Stimulated activated CD8-positive, alpha-beta memory T cell treated with anti-CD3 and anti-CD28 coated beads, Interleukin-7, amount 100 ng/mL, for 4 hours (primary cell): Measurements from ENCODE around the gene SAMD4A.
A peak's percentile ranks its signal among the peaks of the same experiment; 100 is the strongest.

Experiments used
- DNase-seq, 2 donors: peaks; one replicate each; pipeline ENCODE4 v3.0.0-alpha.2; 2020; ENCODE audit warnings: low read depth in 2 of 2

The SAMD4A gene

DNA sequence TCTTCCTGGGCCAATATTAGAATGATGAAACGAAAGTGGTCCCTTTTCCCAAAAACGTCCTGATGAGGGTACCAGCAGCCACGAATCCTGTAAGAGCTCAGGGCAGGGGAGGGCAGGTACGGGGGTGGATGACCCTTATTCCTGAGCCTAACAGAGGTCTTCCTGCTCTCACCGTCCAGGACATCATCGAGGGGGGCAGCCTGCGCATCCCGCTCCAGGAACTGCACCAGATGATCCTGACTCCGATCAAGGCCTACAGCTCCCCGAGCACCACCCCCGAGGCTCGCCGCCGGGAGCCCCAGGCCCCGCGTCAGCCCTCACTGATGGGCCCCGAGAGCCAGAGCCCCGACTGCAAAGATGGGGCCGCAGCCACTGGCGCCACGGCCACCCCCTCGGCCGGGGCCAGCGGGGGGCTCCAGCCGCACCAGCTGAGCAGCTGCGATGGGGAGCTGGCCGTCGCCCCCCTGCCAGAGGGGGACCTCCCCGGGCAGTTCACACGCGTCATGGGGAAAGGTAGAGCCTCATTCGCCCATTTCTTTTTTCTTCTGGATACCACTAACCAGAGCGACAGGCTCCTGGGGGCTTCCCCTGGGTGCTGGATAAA lies 193.2 kb downstream of the SAMD4A start:
- no peak for DNase-seq

DNA sequence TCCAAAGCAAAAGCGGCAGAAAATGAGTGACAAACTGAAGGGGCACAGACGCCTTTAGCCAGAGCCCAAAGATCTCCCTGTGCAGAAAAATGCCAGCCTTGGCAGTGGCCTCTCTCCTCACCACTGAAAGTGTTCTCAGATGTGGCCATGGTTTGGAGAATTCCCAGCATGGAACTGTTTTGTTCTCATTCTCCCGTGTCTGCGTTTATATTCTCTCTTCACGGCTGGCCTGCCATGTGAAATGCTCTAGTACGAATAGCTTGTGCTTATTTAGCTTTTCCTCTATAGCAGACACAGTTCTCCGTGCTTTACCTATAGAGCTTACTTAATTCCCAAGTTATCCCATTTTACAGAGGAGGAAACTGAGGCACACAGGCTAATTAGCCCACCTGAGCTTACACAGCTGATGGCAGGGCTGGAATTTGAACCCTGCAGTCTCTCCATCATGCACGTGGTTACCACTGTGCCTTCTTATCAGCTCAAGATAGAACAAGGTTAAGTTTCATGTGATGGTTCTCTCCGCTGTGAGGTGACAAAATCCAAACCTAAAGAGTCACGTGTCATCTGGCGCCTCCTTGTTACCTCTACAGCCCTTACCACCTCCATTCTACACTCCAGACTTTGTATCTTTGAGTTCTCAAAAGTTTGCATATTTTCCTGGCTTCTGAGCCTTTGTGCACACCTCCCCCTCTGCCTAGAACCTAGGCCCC lies 194.1 kb downstream of the SAMD4A start:
- no peak for DNase-seq

DNA sequence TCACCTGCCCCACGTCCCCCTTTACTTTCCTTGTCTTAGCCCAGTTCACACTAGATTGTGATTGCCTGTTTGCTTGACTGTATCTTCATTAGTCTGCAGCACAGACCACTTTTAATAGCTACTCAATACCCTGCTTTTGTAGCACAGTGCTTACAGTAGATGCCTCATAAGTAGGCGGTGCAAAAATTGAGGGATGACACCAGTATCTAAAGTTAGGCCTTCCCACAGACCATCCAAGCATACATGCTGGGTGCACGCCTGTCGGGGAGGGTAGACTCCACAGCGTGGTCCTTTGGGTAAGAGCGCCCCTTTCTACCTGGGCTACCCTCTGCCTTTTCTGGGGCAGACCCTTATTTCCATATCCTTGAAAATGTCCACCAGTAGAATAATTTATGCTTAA lies 194.9 kb downstream of the SAMD4A start:
- no peak for DNase-seq

GRCh38 chr14:54762296-54762695 lies 195.4 kb downstream of the SAMD4A start:
- no peak for DNase-seq

DNA sequence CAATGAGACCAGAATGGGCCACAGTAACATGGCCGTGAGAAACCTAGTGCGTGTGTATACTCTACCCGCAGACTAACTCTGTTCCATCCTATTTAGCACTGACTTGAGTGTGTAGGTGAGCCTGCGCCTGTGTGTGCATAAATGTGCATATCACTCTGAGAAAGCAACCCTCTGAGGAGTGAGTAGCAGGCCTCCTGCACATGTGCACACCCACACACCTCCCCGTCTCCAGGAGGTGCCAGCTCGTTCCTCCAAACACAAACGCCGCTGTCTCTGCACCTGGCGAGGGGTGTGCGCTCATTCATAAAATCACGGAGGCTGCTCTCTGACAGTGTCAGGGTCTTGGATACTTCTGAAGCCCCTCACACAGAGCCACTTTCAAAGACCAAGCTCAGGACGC lies 196.8 kb downstream of the SAMD4A start:
- DNase-seq: no peak

GRCh38 chr14:54766276-54767138 lies 199.6 kb downstream of the SAMD4A start:
- DNase-seq: no peak

- no peak for DNase-seq
Observed at GRCh38 chr14:54767139-54767431, 200.2 kb downstream of the SAMD4A start.

DNA sequence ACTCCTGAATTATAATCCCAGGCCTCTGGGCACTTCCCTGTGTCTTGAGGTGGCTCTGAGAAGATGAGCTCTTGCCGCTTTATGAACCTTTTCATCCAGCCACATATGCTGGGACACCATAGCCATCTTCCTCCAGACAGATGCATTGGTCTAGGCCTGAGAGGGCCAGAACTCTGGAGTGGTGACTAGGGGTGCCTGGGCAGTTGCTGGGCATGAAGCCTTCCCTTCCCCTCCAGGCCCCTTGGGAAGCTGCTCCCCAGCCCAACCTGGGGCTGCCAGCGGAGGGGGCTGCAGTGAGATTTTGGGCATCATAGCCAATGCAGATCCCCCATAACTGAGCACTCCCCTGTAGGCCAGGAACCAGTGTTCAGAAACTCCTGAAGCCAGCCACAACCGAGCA lies 200.5 kb downstream of the SAMD4A start:
- DNase-seq: no peak

DNA sequence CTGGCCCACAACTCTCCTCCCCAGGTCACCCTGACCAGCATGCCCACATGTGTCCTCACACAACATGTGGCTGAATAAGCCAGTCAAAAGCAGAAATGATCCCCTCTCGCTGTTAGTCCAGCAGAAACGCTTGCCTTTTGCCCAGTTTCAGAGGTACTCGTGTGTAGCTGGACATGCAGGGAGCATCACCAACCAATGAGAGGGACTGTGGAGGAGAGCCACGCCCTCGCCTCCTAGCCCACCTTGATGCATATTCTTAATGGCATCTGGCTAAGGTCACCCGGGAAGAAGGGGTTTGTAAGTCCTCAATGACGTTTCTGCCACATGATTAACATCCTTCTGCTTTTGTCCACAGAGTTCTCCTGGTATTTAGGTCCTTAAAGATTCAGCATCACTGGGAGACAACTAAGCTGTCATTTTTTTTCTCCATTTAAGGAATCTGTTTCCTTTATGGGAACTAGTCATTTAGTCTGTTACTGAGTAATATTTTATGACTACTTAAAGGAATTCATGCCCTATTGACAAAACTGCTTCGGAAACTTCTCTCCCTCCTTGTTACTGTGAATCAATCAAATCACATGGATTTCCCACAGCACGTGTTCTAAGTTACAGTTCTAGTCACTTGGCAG lies 201.7 kb downstream of the SAMD4A start:
- DNase-seq: no peak

DNA sequence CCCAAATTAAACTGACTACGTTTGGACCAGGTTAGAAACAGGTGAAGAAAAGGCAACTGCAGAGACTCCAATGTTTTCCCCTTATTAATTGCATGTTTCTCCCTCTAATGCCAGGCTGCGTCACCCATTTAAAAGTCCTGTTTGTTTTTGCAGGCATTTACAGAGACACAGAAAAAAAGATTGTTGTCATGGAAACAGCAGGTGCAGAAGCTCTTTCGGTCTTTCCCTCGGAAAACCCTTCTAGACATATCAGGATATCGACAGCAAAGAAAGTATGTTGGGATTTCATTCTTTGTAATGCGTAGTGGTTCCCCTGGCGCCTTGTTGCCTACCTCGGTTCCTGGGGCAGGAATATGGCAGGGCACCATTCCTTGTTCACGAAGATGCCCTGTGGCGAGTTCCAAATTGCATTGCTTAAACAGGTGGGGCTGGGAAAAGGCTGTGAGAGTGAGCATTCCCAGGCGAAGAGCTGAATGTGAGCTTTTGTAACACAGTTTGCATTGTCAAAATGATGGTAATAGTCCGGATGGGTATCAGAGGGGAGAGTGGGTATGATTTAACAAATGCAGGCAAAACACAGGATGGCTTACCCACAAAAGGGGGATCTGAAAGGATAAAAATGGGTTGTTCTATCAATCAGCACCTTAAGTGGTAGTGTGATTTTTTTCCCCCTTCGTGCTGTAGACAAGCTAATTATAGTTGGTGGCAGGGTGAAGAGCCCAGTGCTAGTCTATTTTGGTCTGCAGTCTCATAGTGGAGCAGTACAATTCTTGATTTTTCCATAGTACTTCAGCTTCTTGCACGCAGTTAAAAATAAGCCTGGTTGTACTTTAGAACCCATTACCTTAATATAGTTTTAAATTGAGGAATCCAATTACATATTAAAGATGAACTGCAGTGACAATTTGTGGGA lies 203.3 kb downstream of the SAMD4A start:
- no peak for DNase-seq

DNA sequence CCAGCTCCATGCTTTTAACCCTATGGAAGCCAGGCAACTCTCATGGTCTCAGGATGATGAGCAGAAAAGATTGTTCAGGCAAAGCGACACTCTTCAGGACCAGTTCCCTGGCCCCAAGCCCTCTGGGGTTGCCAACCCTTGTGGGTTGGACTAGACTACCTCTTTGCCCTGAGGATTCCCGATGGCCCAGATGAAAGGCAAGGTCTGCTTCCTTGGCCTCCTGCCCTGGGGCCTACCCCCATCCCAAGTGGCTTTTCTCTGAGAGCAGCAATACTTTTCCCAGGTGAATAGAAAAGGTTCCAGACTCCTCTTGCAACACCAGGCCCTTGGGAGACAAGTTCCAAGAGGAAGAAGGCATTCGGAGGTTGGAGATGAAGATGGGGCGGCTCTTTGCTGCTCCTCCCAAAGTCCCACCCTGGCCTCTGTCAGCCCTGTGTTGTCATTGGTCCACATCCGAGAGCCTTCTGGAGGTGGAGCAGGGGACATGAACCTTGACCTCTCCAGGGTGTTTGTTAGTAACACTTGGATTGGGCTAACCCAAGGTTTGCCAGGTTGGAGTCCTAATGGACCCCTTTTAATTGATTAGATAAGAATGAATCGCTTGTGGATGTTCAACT lies 204.6 kb downstream of the SAMD4A start:
- DNase-seq: no peak

GRCh38 chr14:54772451-54772881 lies 205.5 kb downstream of the SAMD4A start:
- no peak for DNase-seq

DNA sequence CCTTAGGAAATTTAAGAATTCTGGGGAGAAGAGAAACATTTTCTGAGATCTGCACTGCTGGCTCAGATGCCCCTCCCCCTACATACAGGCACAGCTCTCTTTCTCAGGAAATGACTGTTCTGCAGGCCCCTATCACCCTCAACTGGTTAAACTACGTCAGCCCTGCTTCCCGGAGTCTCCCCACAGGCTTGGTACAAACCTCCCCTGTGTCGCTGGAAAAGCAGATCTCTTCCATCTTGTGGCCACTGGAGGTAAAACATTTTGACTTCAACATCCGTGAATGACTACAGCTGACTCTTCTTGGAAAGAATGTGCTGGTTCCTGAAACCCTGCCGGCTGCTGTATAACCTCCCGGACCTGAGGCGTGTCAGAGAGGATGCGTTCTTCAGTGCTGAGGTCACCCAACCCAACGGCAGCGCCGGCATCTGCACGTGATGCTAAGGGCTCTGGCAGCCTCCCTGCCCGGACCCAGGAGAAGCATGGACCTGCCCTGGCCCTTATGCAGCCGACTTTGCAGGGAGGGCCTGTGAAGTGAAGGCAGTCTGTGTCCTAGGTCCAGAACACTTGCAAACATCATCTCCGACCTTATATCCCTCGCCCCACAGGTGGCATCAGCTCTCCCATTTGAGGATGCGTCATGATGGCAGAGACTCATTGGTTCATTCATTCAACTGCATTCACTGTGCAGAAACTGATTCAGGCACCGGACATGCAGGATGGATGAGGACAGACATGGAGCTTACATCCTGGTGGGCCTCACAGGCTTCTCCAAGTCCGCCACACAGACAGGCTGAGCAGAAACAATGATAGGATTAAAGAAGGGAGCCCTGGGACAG lies 206.5 kb downstream of the SAMD4A start:
- DNase-seq: peak; percentile 56 to 70

DNA sequence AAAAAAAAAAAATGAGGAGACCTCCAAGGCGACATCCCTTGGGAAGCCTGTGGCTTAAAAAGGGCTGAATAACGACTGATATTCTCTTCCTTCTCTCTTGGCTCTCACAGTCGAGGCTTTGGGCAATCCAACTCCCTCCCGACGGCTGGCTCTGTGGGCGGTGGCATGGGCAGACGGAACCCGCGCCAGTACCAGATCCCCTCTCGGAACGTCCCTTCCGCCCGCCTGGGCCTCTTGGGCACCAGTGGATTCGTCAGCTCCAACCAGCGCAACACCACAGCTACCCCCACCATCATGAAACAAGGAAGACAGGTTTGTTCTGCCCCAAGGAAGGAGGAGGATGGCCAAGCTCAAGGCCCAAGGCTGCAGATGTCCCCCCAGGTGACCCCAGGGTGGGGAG lies 207.9 kb downstream of the SAMD4A start:
- DNase-seq: no peak

- no peak for DNase-seq
Observed at GRCh38 chr14:54775486-54776140, 208.7 kb downstream of the SAMD4A start.

DNA sequence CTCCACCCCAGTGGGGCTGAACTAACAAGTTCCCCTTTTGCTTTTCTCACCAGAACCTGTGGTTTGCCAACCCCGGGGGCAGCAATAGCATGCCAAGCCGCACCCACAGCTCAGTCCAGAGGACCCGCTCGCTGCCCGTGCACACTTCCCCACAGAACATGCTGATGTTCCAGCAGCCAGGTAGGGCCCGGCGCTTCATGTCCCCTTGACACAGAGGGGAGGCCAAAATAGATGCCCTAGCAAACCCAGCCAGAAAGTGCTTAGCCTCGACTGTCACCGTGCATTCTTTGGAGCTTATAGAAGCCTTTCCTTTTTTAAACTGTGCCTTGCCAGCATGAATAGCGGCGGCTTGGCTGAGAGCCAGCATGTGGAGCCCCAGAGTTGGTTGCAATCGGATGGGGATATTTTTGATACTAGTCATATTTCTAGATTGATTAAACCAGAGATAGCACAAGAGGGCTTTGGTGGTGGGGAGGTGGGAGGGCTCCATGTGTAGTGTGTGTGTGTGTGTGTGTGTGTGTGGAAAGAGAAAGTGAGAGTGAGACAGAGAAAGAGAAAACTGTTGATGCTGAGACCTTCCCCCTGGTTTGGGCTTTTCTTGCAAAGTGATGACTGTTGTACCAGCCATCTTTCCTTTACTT lies 209.6 kb downstream of the SAMD4A start:
- DNase-seq: peak; percentile 17 to 20

DNA sequence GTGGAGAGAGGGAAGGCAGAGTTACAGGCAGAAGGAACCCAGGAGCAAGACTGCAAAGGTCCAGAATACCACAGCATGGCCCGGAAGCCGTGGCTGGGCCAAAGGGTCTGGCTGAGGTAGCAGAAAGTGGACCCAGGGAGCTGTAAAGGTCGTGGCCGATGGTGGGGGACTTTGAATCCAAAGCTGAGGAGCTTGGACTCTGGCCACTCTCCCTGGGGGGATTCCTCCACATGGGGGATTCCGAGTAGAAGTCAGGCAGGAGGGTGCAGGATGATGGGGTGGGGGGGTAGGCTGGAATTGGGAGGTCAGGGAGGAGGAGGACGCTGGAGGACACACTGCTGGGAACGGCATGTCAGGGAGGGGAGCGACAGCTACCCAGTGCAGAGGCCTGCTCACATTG lies 210.5 kb downstream of the SAMD4A start:
- no peak for DNase-seq

DNA sequence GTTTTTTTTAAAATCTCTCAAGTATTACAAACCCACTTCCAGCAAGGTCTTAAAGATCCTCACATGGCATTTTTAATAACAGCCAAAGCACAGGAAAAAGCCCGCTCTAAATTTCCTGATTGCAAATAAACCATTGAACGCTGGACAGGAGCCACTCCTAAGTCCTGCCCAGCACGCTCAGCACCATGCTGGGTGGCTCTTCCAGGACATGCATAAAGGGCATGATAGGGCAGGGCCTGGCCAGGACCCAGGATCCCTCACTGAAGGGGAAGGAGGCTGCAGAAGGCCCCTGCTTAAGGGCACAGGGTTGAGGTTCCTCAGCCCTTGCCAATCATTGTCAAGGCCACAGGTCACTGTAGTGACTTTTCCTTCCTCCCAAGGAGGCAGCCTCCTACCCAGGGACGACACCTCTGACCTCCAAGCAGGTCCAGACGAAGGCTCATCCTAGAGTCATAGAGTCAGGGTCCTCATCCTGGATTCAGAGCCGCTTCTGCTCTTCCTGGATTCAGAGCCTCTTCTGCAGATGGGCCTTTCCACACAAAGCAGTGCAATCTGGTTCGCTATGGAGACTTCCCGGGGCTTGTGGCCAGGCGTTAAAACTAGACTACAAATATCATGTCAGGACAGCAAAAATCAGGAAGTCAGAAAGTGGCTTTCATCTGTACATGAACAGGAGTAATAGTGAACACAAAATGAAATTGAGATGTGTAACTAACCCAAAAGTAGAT lies 211.9 kb downstream of the SAMD4A start:
- no peak for DNase-seq
